HG02852 (cell line): ENCODE data around the gene LDAF1.
"Not testable (repeated sequence)": the region's sequence is repeated elsewhere in the genome, so short reads cannot be mapped to it uniquely, and the experiment has no call there.

Experiments used
- ATAC-seq: cut with Tn5 transposase; IDR thresholded peaks from one replicate; pipeline ENCODE4 v1.9.1; 2021; ENCODE audit warnings: mild to moderate bottlenecking, moderate library complexity; ENCODE audit not compliant: unreplicated experiment

Gene LDAF1

GRCh38 chr16:21161211-21161610 is 2.7 kb downstream of the LDAF1 start:
- no peak for ATAC-seq

GRCh38 chr16:21162661-21163151 is 4.2 kb downstream of the LDAF1 start:
- ATAC-seq = no peak

GRCh38 chr16:21163576-21163975 is 5.1 kb downstream of the LDAF1 start:
- no peak for ATAC-seq

- no peak for ATAC-seq
Observed at GRCh38 chr16:21164521-21165168, 6.2 kb downstream of the LDAF1 start.

GRCh38 chr16:21166561-21166961 is 8.1 kb downstream of the LDAF1 start:
- no peak for ATAC-seq

- ATAC-seq = no peak
Observed at GRCh38 chr16:21167360-21167759, 8.9 kb downstream of the LDAF1 start.

- ATAC-seq = no peak
Observed at GRCh38 chr16:21167929-21168602, 9.6 kb downstream of the LDAF1 start.

- ATAC-seq = no peak
Observed at GRCh38 chr16:21169249-21169981, 10.9 kb downstream of the LDAF1 start.

- not testable (repeated sequence) for ATAC-seq
Observed at GRCh38 chr16:21170116-21170515, 11.6 kb downstream of the LDAF1 start.

- no peak for ATAC-seq
Observed at GRCh38 chr16:21172650-21173049, 14.2 kb downstream of the LDAF1 start.

GRCh38 chr16:21175397-21175796 is 16.9 kb downstream of the LDAF1 start:
- ATAC-seq = no peak

GRCh38 chr16:21179126-21179982 is 20.9 kb downstream of the LDAF1 start:
- no peak for ATAC-seq

- ATAC-seq = no peak
Observed at GRCh38 chr16:21179983-21180365, 21.5 kb downstream of the LDAF1 start.

GRCh38 chr16:21183995-21184394 is 25.5 kb downstream of the LDAF1 start:
- no peak for ATAC-seq

GRCh38 chr16:21184834-21185233 is 26.4 kb downstream of the LDAF1 start:
- ATAC-seq = no peak

GRCh38 chr16:21185659-21186325 is 27.3 kb downstream of the LDAF1 start:
- ATAC-seq = no peak

- no peak for ATAC-seq
Observed at GRCh38 chr16:21186326-21186691, 27.8 kb downstream of the LDAF1 start.

- ATAC-seq = no peak
Observed at GRCh38 chr16:21189311-21189710, 30.8 kb downstream of the LDAF1 start.

- no peak for ATAC-seq
Observed at GRCh38 chr16:21190013-21190412, 31.5 kb downstream of the LDAF1 start.

- no peak for ATAC-seq
Observed at GRCh38 chr16:21190599-21190998, 32.1 kb downstream of the LDAF1 start.
